ENCODE measurements around the gene CELSR1.

The CELSR1 gene

GRCh38 chr22:46458525-46458924 lies 78.9 kb downstream of the CELSR1 start:
- DNase-seq (ENCODE audit: low spot score), result no peak

GRCh38 chr22:46457502-46458488 lies 79.6 kb downstream of the CELSR1 start:
- peak; percentile 53 for DNase-seq (ENCODE audit: low spot score)

DNA sequence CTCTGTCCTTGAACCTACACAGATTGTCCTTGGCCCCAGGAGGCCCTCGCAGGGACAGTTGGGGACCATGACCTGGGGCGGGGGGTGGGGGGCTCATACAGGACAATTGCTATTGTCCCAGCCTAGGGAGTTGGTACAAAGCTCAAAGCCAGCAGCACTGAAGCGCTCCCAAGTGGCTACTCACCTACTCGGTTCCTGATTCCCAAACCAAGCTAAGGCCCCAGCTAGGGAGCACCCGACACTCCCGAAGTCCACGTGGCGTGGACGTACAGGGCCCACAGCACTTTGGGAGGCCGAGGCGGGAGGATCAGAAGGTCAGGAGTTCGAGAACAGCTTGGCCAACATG lies 80.6 kb downstream of the CELSR1 start:
- no peak for DNase-seq (ENCODE audit: low spot score)

GRCh38 chr22:46455446-46455845 lies 82.0 kb downstream of the CELSR1 start:
- DNase-seq (ENCODE audit: low spot score), result no peak

DNA sequence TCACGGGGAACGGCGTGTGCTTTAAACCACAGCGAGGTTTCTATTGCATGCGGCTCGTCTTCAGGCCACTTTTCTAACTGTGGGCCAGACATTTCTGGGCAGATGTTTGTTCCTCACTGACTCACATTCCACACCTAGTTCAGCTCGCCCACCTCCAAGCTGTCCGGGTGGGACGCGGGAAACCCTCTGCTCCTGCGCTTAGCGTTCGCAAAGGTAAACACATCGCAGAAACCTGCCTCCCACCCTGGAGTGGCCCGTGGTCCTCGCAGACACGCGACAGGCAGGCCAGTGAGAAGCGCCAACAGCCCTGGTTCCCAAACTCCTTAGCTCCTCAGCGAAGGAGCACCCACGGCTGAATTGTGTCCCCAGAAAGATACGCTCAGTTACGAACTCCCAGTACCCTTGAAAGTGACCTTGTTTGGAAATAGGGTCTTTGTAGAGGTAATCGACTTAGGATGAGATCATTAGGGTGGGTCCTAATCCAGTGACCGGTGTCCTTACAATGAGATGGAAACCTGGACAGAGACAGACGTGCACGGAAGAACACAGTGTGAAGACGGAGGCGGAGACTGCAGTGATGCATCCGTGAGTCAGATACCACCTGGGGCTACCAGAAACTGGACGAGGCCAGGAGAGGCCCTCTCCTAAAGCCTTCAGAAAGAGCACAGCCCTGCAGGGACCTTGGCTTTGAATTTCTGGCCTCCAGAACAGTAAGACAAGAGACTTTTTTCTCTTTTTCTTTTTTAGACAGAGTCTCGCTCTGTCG lies 82.7 kb downstream of the CELSR1 start:
- no peak for DNase-seq (ENCODE audit: low spot score)

DNA sequence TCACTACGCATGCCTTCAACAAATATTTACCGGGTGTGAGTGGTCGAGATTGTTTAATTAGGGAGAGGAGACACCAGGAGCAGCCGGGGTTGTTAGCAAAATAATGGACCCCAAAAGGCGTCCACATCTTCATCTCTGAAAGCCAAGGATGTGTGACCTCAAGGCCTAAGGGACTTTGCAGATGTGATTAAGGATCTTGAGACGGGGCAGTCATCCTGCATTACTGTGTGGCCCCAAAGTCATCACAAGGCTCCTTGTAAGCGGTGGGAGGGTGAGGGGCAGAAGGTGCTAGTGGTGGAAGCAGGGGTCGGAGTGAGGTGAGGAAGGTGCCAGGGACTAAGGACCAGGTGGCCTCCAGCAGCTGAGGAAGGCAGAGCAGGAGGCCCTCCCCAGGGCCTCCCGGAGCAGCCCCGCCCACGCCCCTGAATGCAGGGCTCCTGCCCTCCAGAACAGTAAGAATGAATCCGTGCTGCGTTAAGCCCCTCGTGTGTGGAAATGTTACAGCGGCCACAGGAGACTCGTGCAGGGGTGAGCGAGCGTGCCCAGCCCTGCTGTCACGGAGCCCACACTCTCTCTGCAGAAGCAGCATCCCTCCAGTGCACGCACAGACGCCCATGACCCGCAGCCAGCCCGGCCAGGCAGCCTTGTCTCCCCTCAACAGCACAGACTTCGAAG lies 83.5 kb downstream of the CELSR1 start:
- no peak for DNase-seq (ENCODE audit: low spot score)

GRCh38 chr22:46453006-46453828 lies 84.2 kb downstream of the CELSR1 start:
- DNase-seq (ENCODE audit: low spot score), result no peak

GRCh38 chr22:46452195-46453005 lies 85.0 kb downstream of the CELSR1 start:
- DNase-seq (ENCODE audit: low spot score), result no peak

- no peak for DNase-seq (ENCODE audit: low spot score)
Measured at GRCh38 chr22:46451741-46452140, 85.7 kb downstream of the CELSR1 start.

- DNase-seq (ENCODE audit: low spot score), result peak; percentile 40
Measured at GRCh38 chr22:46450931-46451561, 86.4 kb downstream of the CELSR1 start.

DNA sequence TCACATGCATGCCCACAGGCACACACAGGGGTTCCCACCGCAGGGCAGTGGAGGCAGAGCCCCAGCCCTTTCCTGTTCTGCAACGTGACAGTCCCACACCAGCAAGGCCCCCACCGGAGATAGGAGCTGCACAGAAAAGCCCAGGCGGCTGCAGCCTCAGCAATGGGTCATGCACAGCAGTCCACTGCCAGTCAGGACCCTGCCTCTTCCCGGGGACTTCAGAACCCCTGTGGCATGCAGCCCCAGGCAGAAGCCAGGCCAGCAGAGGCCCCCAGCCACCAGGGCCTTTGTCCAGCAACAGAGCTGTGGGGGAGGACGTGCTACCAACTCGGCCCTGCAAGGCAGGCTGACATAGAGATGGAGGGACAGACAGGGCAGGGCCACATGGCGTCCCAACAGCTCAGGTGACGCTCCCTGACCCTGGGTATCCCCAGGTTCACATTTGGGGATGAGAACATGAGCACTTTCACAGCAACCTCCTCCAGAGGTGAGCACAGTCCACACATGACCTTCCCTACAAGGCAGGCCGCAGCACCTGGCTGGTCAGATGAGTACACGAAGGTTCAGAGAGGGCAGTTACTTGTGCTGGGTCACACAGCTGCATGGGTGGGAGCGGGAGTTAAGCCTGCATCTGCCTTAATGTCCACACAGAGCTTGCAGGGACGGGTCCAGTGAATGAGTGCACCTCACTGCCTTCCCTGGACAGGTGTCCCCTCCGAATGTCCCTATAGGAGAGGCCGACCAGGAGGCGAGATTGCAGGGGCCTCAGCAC lies 87.3 kb downstream of the CELSR1 start:
- DNase-seq (ENCODE audit: low spot score), result no peak

- no peak for DNase-seq (ENCODE audit: low spot score)
Measured at GRCh38 chr22:46449116-46449691, 88.2 kb downstream of the CELSR1 start.

DNA sequence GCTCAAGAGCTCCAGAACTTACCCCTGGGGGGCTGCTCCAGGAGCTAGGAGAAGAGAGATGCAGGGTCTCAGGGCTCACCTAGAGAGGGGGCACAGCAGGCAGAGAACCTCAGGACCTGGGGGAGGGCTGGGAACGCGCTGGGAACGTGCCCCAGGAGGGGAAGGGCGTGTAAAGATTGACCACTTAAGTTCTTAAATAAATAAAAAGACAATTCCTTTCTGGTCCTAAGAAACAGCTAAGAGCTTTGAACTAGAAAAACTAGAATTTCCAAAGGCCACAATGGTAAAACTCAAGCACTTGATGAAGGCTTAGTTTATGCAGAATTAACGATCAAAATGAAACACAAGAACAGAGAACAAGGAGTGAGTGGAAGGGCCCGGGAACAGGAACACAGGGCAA lies 89.1 kb downstream of the CELSR1 start:
- DNase-seq (ENCODE audit: low spot score), result no peak

DNA sequence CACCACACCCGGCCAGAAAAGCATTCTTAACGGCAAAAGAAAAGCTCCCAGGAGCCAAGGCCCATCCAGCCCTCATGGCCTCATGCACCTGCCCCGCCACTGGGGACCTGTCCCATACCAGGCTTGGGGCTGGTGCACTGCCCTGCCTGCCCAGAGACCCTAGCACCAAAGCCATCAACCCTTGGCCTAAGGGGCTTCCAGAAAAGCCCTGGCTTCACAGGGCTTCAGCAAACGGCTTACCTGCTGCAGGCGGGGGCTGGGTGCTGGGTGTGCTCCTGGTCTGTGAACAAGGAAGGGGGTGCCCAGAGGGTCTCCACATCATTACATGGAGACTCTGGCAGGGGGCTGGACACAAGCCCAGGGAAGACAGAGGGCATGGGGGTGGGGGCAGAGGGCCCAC lies 89.5 kb downstream of the CELSR1 start:
- DNase-seq (ENCODE audit: low spot score), result no peak

DNA sequence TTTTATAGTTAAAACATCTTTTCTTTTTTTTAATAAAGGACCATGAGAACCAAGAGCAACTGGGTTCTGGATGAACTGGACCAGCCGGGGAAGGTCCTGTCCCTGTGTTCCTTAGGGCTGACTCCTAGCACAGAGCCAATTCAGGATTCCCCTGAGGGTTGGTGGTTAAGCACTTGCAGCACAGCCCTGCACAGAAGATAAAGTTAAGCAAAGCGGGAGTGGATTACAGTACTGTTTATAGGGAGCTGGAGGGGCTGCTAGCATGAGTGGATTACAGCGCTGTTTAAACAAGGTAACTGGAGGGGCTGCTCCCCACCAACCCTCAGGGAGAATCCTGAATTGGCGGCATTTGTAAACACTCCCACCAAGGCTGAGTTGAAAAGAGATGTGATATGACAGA lies 90.6 kb downstream of the CELSR1 start:
- no peak for DNase-seq (ENCODE audit: low spot score)

- no peak for DNase-seq (ENCODE audit: low spot score)
Measured at GRCh38 chr22:46445771-46446420, 91.5 kb downstream of the CELSR1 start.

DNA sequence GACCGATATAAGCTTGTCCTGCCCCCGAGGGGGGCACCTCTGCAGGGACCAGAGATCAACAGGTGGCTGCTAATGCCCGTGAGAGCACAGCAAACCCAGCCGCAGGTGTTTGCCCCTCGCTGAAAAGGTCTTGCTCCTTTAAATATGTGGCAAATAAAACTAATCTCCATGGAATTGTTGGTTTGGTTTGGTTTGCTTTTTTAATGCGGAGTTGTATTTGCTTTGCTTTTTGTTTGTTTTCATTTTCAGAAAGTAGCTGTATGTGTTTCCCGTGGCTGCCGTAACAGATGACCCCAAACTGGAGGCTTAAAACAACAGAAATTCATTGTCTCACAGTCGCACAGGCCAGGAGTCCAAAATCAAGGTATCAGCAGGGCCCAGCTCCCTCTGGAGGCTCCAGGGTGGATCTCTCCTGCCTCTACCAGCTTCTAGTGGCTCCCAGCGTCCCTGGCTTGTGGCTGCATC lies 93.0 kb downstream of the CELSR1 start:
- no peak for DNase-seq (ENCODE audit: low spot score)

DNA sequence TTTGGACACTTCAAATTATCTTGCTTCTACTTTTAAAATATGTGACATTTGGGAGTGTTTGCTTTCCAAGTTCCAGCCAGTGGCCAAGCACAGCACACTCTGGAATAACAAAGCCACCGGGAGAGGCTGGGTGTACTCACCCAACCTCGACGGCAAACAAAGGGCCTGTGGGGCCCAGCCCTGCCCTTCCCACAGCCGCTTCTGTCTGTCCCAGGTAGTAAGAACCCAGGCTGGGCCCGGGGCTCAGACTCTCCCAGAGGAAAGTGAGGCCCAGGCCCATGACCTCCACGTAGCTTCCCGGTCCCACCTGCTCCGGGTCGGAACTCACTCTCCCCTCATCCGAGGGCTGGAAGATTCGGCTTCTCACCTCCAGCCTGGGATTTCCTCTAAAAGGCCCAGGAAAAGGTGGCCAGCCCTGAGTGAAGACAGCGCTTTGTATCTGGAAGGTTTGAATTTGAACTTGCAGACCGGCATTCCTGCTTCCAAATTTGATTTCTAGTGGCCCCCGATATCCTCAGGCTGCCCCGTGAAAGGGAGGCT lies 93.5 kb downstream of the CELSR1 start:
- DNase-seq (ENCODE audit: low spot score), result no peak
